H1 (cell line): ENCODE results near the gene CITED4. TPM values are rescaled to one million over a fixed set of nuclear protein-coding genes. Genes with fewer than 3 reads are reported as not detected.

Experiments
- CTCF ChIA-PET: fragments of 300-600 bp; sonication (Branson Sonifier 250); formaldehyde crosslinking; loops from one replicate; lab custom pipeline; 2021; ENCODE audit not compliant: partially characterized antibody; lab: Charles Lee
- POLR2A ChIA-PET: fragments of 300-600 bp; sonication (Branson Sonifier 250); formaldehyde crosslinking; loops from one replicate; lab custom pipeline; 2021; ENCODE audit warnings: inconsistent platforms; ENCODE audit not compliant: partially characterized antibody; lab: Charles Lee
- DNase-seq, 2 experiments: peaks; one replicate each; pipeline versions ENCODE4 v3.0.0 to v3.0.0-alpha.2; 2010 to 2022; ENCODE audit warnings: low spot score in 2 of 2, low read depth in 1 of 2, mixed read lengths in 1 of 2
- FAIRE-seq: peaks from 2 replicates; lab custom pipeline; 2011; peaks lifted over from hg19 to GRCh38; lab: Jason Lieb, UNC
- H2AFZ ChIP-seq: 2 replicates; pipeline ENCODE4 v1.8.1; 2012; ENCODE audit warnings: low read length, inconsistent platforms
- H2AK5ac ChIP-seq: 2 replicates; pipeline ENCODE4 v1.6.1; 2013; ENCODE audit warnings: low read depth, low read length
- H2BK120ac ChIP-seq: replicated peaks from 2 replicates; pipeline ENCODE3; 2013; ENCODE audit warnings: low read depth, low read length, inconsistent platforms
- H2BK12ac ChIP-seq: 2 replicates; pipeline ENCODE4 v1.6.1; 2013; ENCODE audit warnings: low read depth, low read length
- H2BK15ac ChIP-seq: 2 replicates; pipeline ENCODE4 v1.6.1; 2013; ENCODE audit warnings: low read length
- H2BK20ac ChIP-seq: 2 replicates; pipeline ENCODE4 v1.6.1; 2013; ENCODE audit warnings: low read length
- H2BK5ac ChIP-seq: 2 replicates; pipeline ENCODE4 v1.6.1; 2013; ENCODE audit warnings: low read depth, low read length
- H3K14ac ChIP-seq: 2 replicates; pipeline ENCODE4 v1.6.1; 2013; ENCODE audit warnings: inconsistent platforms; ENCODE audit not compliant: insufficient read length
- H3K18ac ChIP-seq: 2 replicates; pipeline ENCODE4 v1.6.1; 2013; ENCODE audit warnings: low read length; ENCODE audit errors: extremely low read depth
- H3K23ac ChIP-seq: 2 replicates; pipeline ENCODE4 v1.6.1; 2013; ENCODE audit warnings: inconsistent platforms; ENCODE audit not compliant: insufficient read length
- H3K23me2 ChIP-seq: 2 replicates; pipeline ENCODE4 v1.6.1; 2013; ENCODE audit warnings: low read depth, low read length
- H3K27ac ChIP-seq: 2 replicates; pipeline ENCODE4 v1.6.1; 2011; ENCODE audit warnings: low read depth, low read length, inconsistent platforms
- H3K27me3 ChIP-seq, 4 experiments: replicated peaks in 1 of 4; 1 replicate in 1 of 4; 2 replicates in 3 of 4; pipeline versions ENCODE4 v1.6.1 to v1.8.1; 2011 to 2013; ENCODE audit warnings: low read length in 3 of 4, mild to moderate bottlenecking in 3 of 4, inconsistent platforms in 2 of 4, mixed read lengths in 2 of 4, moderate library complexity in 1 of 4; ENCODE audit not compliant: control insufficient read depth in 3 of 4, insufficient read depth in 3 of 4; ENCODE audit errors: extremely low read depth in 1 of 4
- H3K36me3 ChIP-seq, 4 experiments: 2 replicates each; pipeline versions ENCODE4 v1.6.1 to v1.8.1; 2011 to 2013; ENCODE audit warnings: mild to moderate bottlenecking in 4 of 4, low read length in 3 of 4, moderate library complexity in 2 of 4, control low read depth in 1 of 4, inconsistent platforms in 1 of 4; ENCODE audit not compliant: insufficient read depth in 4 of 4, control insufficient read depth in 2 of 4
- H3K4ac ChIP-seq: replicated peaks from 2 replicates; pipeline ENCODE3; 2013; ENCODE audit warnings: low read length, low read depth, mixed read lengths, inconsistent platforms; ENCODE audit not compliant: insufficient read length
- H3K4me1 ChIP-seq, 4 experiments: replicated peaks in 1 of 4; 1 replicate in 1 of 4; 2 replicates in 3 of 4; pipeline versions ENCODE4 v1.6.1 to v1.8.1; 2011 to 2013; ENCODE audit warnings: low read length in 3 of 4, inconsistent platforms in 2 of 4, mixed read lengths in 1 of 4; ENCODE audit not compliant: insufficient read depth in 4 of 4, control insufficient read depth in 3 of 4
- H3K4me2 ChIP-seq, 2 experiments: 2 replicates each; pipeline versions ENCODE4 v1.6.1 to v1.8.1; 2011 to 2013; ENCODE audit warnings: low read depth in 2 of 2, low read length in 2 of 2, control low read depth in 1 of 2, inconsistent platforms in 1 of 2, mild to moderate bottlenecking in 1 of 2; ENCODE audit not compliant: insufficient read depth in 1 of 2
- H3K4me3 ChIP-seq, 4 experiments: fragments of 200-600, 300-600 bp in 1 of 4; sonication (generic), shearing (Covaris generic), sonication (Bioruptor Twin) in 1 of 4; 2 replicates each; pipeline versions ENCODE4 v1.5.1 to v1.8.1; 2011 to 2016; ENCODE audit warnings: low read length in 4 of 4, low read depth in 3 of 4, control low read depth in 2 of 4, inconsistent platforms in 2 of 4, mild to moderate bottlenecking in 2 of 4, mixed read lengths in 1 of 4, moderate library complexity in 1 of 4; ENCODE audit not compliant: insufficient read depth in 2 of 4; ENCODE audit errors: extremely low read depth in 1 of 4
- H3K56ac ChIP-seq: replicated peaks from 2 replicates; pipeline ENCODE3; 2013; ENCODE audit warnings: low read depth, mild to moderate bottlenecking, mixed read lengths, low read length, inconsistent platforms; ENCODE audit not compliant: insufficient read length
- H3K79me1 ChIP-seq: 2 replicates; pipeline ENCODE4 v1.6.1; 2013; ENCODE audit warnings: low read depth, low read length, control low read depth
- H3K79me2 ChIP-seq, 2 experiments: 2 replicates each; pipeline versions ENCODE4 v1.6.1 to v1.8.1; 2012 to 2013; ENCODE audit warnings: low read length in 2 of 2, mild to moderate bottlenecking in 2 of 2, inconsistent platforms in 1 of 2; ENCODE audit not compliant: insufficient read depth in 2 of 2, control insufficient read depth in 1 of 2
- H3K9ac ChIP-seq, 4 experiments: replicated peaks in 1 of 4; 1 replicate in 1 of 4; 2 replicates in 3 of 4; pipeline versions ENCODE4 v1.6.1 to v1.8.1; 2011 to 2013; ENCODE audit warnings: low read depth in 3 of 4, low read length in 3 of 4, control low read depth in 2 of 4, mild to moderate bottlenecking in 2 of 4, moderate library complexity in 2 of 4, inconsistent platforms in 1 of 4; ENCODE audit errors: extremely low read depth in 1 of 4
- H3K9me3 ChIP-seq, 2 experiments: 2 replicates each; pipeline versions ENCODE4 v1.6.1 to v1.8.1; 2012 to 2013; ENCODE audit warnings: mild to moderate bottlenecking in 2 of 2, moderate library complexity in 2 of 2, control low read depth in 1 of 2, inconsistent platforms in 1 of 2, low read depth in 1 of 2, low read length in 1 of 2, mixed read lengths in 1 of 2; ENCODE audit not compliant: insufficient read depth in 2 of 2
- H4K20me1 ChIP-seq, 2 experiments: replicated peaks in 1 of 2; 2 replicates each; pipeline versions ENCODE3 to v1.8.1; 2011 to 2013; ENCODE audit warnings: inconsistent platforms in 2 of 2, low read length in 2 of 2, mild to moderate bottlenecking in 1 of 2; ENCODE audit not compliant: insufficient read depth in 2 of 2, control insufficient read depth in 1 of 2
- H4K5ac ChIP-seq: 2 replicates; pipeline ENCODE4 v1.6.1; 2013; ENCODE audit warnings: low read length, low read depth, mixed read lengths, inconsistent platforms; ENCODE audit not compliant: insufficient read length
- H4K8ac ChIP-seq: 2 replicates; pipeline ENCODE4 v1.8.0; 2013; ENCODE audit warnings: mild to moderate bottlenecking, moderate library complexity, low read length, inconsistent platforms; ENCODE audit not compliant: insufficient read depth; ENCODE audit errors: extremely low read depth
- H4K91ac ChIP-seq: replicated peaks from 2 replicates; pipeline ENCODE3; 2013; ENCODE audit warnings: low read length, mixed read lengths, inconsistent platforms; ENCODE audit not compliant: insufficient read length
- ASH2L ChIP-seq: fragments of 200-600, 300-600 bp; sonication (generic); IDR thresholded peaks from one replicate; pipeline ENCODE4 v1.7.1; 2017; ENCODE audit warnings: low read length
- BCL11A ChIP-seq, 2 experiments: IDR thresholded peaks; one replicate each; pipeline ENCODE4 v1.6.1; 2011; ENCODE audit warnings: low read depth in 2 of 2, low read length in 2 of 2, mild to moderate bottlenecking in 2 of 2
- CEBPB ChIP-seq: IDR thresholded peaks from 2 replicates; pipeline ENCODE4 v1.6.1; 2012; ENCODE audit warnings: low read depth, low read length
- EZH2 ChIP-seq: fragments of 200-600 bp; sonication (generic); IDR thresholded peaks from 2 replicates; pipeline ENCODE4 v1.7.1; 2012; ENCODE audit warnings: low read depth, mild to moderate bottlenecking, moderate library complexity, low read length, inconsistent platforms; ENCODE audit not compliant: severe bottlenecking
- GTF2F1 ChIP-seq: IDR thresholded peaks from 2 replicates; pipeline ENCODE4 v1.6.1; 2012; ENCODE audit warnings: low read depth, low read length, improper control_type of control experiment, borderline replicate concordance
- MAX ChIP-seq: IDR thresholded peaks from 2 replicates; pipeline ENCODE4 v1.6.1; 2012; ENCODE audit warnings: inconsistent platforms
- NANOG ChIP-seq: IDR thresholded peaks from 2 replicates; pipeline ENCODE4 v1.6.1; 2011; ENCODE audit warnings: low read length, low read depth, mild to moderate bottlenecking, inconsistent platforms; ENCODE audit not compliant: insufficient read depth, poor library complexity, severe bottlenecking
- POLR2AphosphoS5 ChIP-seq: IDR thresholded peaks from 2 replicates; pipeline ENCODE4 v1.6.1; 2011; ENCODE audit warnings: low read depth, low read length
- RFX5 ChIP-seq: IDR thresholded peaks from 2 replicates; pipeline ENCODE4 v1.6.1; 2011; ENCODE audit warnings: low read depth, low read length, improper control_type of control experiment, borderline replicate concordance
- TAF7 ChIP-seq: optimal IDR thresholded peaks from 2 replicates; pipeline ENCODE3; 2011; ENCODE audit warnings: low read depth, mild to moderate bottlenecking, inconsistent platforms, low read length, moderate library complexity, borderline replicate concordance
- WGBS, 2 experiments: shearing (Covaris generic) in 1 of 2; methylation state at CpG; one replicate each; pipeline versions ENCODE4 v1.1.6 to v1.1.7; 2013 to 2015; ENCODE audit warnings: low lambda C conversion rate in 2 of 2, mixed read lengths in 2 of 2, inconsistent platforms in 1 of 2, low coverage in 1 of 2, missing lambda C conversion rate in 1 of 2; ENCODE audit not compliant: insufficient replicate concordance in 2 of 2, insufficient coverage in 1 of 2, insufficient read length in 1 of 2; ENCODE audit errors: extremely low coverage in 1 of 2, missing lambda C conversion rate in 1 of 2; 5-methylcytosine and 5-hydroxymethylcytosine counted together
- polyA plus RNA-seq, 7 experiments: library from polyadenylated mRNA; depleted of rRNA in 3 of 7; stranded (reverse) in 5 of 7; unstranded in 2 of 7; fragments of >200 nt in 5 of 7; fragments of 200-250 nt in 2 of 7; gene quantifications; 1 replicate in 5 of 7; 2 replicates in 1 of 7; 4 replicates in 1 of 7; pipeline versions ENCODE4 v1.2.1 to v1.2.3, GENCODE V29; 2011 to 2013; ENCODE audit warnings: missing spikeins in 2 of 7, mixed read lengths in 2 of 7
- total RNA-seq: library from RNA; stranded (reverse); fragmentation: NEBNext Ultra II Directional; extraction: Animal tissue kit (Norgen Biotek cat#: 25700); gene quantifications from 2 replicates; pipeline ENCODE4 v1.2.1, GENCODE V29; 2021

CITED4 gene
- total and polyA plus RNA-seq, 2 of the 8 experiments (the other 6 are each of a cell fraction or from before 2014, with no cell fraction given) = 5.4 to 16.3 TPM

- Histone ChIP-seq H2AK5ac (no peak overlapping the region), H3K4ac (no peak overlapping the region), H2BK5ac (no peak overlapping the region), H4K20me1 (no peaks in the 10 kb centered on the region), H2BK12ac (no peak overlapping the region), H3K23ac (no peak overlapping the region), H2BK15ac (no peak overlapping the region), H4K5ac (no peak overlapping the region), H2BK120ac (no peak overlapping the region), H3K9me3 (no peaks in the 10 kb centered on the region), H3K79me1 (no peaks in the 10 kb centered on the region), H3K56ac (no peak overlapping the region), H3K36me3 (no peaks in the 10 kb centered on the region), H4K91ac (no peak overlapping the region), H3K4me1 (no peaks in the 10 kb centered on the region), H3K18ac (no peak overlapping the region), H3K9ac (no peak overlapping the region), H2AFZ (no peak overlapping the region), H3K27ac (no peak overlapping the region), H4K8ac (no peak overlapping the region), H3K4me3 (no peak overlapping the region), H3K23me2 (peaks cover 6% of the 10 kb centered on the region; the same call in 1 of the 2 replicates), H3K14ac (no peak overlapping the region), H2BK20ac (no peak overlapping the region), H3K4me2 (no peak overlapping the region), H3K27me3 (peaks cover 0 to 16% (median 5%) of the 10 kb centered on the region in 4 experiments; a peak in 5 of 7 replicates), H3K79me2 (no peaks in the 10 kb centered on the region)
- no peak for TF ChIP-seq GTF2F1
- TF ChIP-seq EZH2 = no peak
- no peak for TF ChIP-seq NANOG
- no peak for TF ChIP-seq POLR2AphosphoS5
- no peak for TF ChIP-seq RFX5
- no peak for TF ChIP-seq BCL11A (IDR thresholded peaks at IDR 0.05; ENCODE audit: low read depth in 2 of 2, low read length in 2 of 2)
- TF ChIP-seq MAX = no peak
- no peak for TF ChIP-seq CEBPB
- TF ChIP-seq TAF7 = no peak
- TF ChIP-seq ASH2L = no peak
- POLR2A ChIA-PET = no interaction called here
- CTCF ChIA-PET = interaction anchor here (0.9 to 1.3 kb wide), 3 partner anchors 23 to 34 kb away, joined by 3 to 4 read pairs (median 3); no protein-coding TSS in a partner anchor
- FAIRE-seq (no peak), DNase-seq (no peak)
- WGBS, 2 experiments = 87% methylated on average over 6 of the region's 6 CpGs; no CpG with 5 or more reads in 1 of the 2 experiments
Measured at GRCh38 chr1:40887652-40888051, 25.5 kb upstream of the CITED4 start.
